Neural cell (in vitro differentiated cells): ENCODE measurements around the gene XPNPEP3. TPM values are rescaled to one million over a fixed set of nuclear protein-coding genes. Genes with fewer than 3 reads are reported as not detected.

ENCODE experiments used
- H2AFZ ChIP-seq: fragments of 200-600, 300-800 bp; sonication (generic), shearing (Covaris generic); 2 replicates; pipeline ENCODE4 v1.6.0; 2014; ENCODE audit warnings: low read depth, mild to moderate bottlenecking, antibody characterized with exemption, low read length, moderate library complexity
- H3F3A ChIP-seq: fragments of 200-600 bp; shearing (Covaris generic); 2 replicates; pipeline ENCODE4 v1.6.1; 2016; ENCODE audit warnings: mild to moderate bottlenecking, moderate library complexity, mixed read lengths, antibody characterized with exemption, low read length; ENCODE audit not compliant: insufficient read depth, poor library complexity, severe bottlenecking
- H3K27ac ChIP-seq: fragments of 200-600, 300-800 bp; sonication (generic), shearing (Covaris generic); 2 replicates; pipeline ENCODE4 v1.5.1; 2014; ENCODE audit warnings: mild to moderate bottlenecking, low read length, moderate library complexity
- H3K27me3 ChIP-seq: fragments of 300-800, 200-600 bp; sonication (generic), shearing (Covaris generic); 2 replicates; pipeline ENCODE4 v1.6.0; 2014; ENCODE audit warnings: mild to moderate bottlenecking, low read depth, low read length, moderate library complexity; ENCODE audit not compliant: insufficient read depth
- H3K36me3 ChIP-seq: fragments of 300-800, 200-600 bp; sonication (generic), shearing (Covaris generic); 2 replicates; pipeline ENCODE4 v1.5.1; 2014; ENCODE audit warnings: mild to moderate bottlenecking, antibody characterized with exemption, low read length, moderate library complexity; ENCODE audit not compliant: insufficient read depth
- H3K4me2 ChIP-seq: fragments of 300-800, 200-600 bp; sonication (generic), shearing (Covaris generic); 2 replicates; pipeline ENCODE4 v1.6.0; 2014; ENCODE audit warnings: mild to moderate bottlenecking, low read length
- H3K4me3 ChIP-seq: fragments of 300-800, 200-600 bp; sonication (generic), shearing (Covaris generic); 2 replicates; pipeline ENCODE4 v1.5.1; 2014; ENCODE audit warnings: mild to moderate bottlenecking, low read length, moderate library complexity
- H3K79me2 ChIP-seq: fragments of 200-600 bp; shearing (Covaris generic); replicated peaks from 2 replicates; pipeline ENCODE4 v1.6.0; 2014; ENCODE audit warnings: mild to moderate bottlenecking, low read length, moderate library complexity; ENCODE audit not compliant: insufficient read depth
- H3K9ac ChIP-seq: fragments of 300-800, 200-600 bp; sonication (generic), shearing (Covaris generic); 2 replicates; pipeline ENCODE4 v1.6.1; 2016; ENCODE audit warnings: mild to moderate bottlenecking, low read length, mixed read lengths
- H3K9me2 ChIP-seq: fragments of 200-600 bp; shearing (Covaris generic); 2 replicates; pipeline ENCODE4 v1.6.1; 2016; ENCODE audit warnings: mild to moderate bottlenecking, low read length, mixed read lengths; ENCODE audit not compliant: insufficient read depth
- H3K9me3 ChIP-seq: fragments of 200-600, 300-800 bp; sonication (generic), shearing (Covaris generic); 2 replicates; pipeline ENCODE4 v1.6.1; 2016; ENCODE audit warnings: mild to moderate bottlenecking, mixed run types, low read length, moderate library complexity, mixed read lengths
- H4K20me1 ChIP-seq: fragments of 200-600 bp; shearing (Covaris generic); 2 replicates; pipeline ENCODE4 v1.6.1; 2016; ENCODE audit warnings: mild to moderate bottlenecking, mixed run types; ENCODE audit not compliant: insufficient read depth
- CTCF ChIP-seq: fragments of 450-650 bp; IDR thresholded peaks from 2 replicates; pipeline ENCODE4 v1.5.1; 2014; ENCODE audit warnings: antibody characterized with exemption, mild to moderate bottlenecking, moderate library complexity; ENCODE audit not compliant: poor library complexity, severe bottlenecking
- EP300 ChIP-seq: fragments of 450-650 bp; conservative IDR thresholded peaks from 2 replicates; pipeline ENCODE4 v1.6.1; 2014; ENCODE audit warnings: antibody characterized with exemption, mild to moderate bottlenecking, moderate library complexity; ENCODE audit not compliant: poor library complexity, severe bottlenecking
- EZH2 ChIP-seq: fragments of 200-600, 300-800 bp; shearing (Covaris generic), sonication (generic); IDR thresholded peaks from 2 replicates; pipeline ENCODE4 v1.6.1; 2014; ENCODE audit warnings: antibody characterized with exemption, low read length, borderline replicate concordance, mild to moderate bottlenecking; ENCODE audit not compliant: insufficient read depth, poor library complexity, severe bottlenecking
- MXI1 ChIP-seq: fragments of 450-650 bp; conservative IDR thresholded peaks from 2 replicates; pipeline ENCODE4 v1.6.1; 2014; ENCODE audit warnings: antibody characterized with exemption, mild to moderate bottlenecking; ENCODE audit not compliant: poor library complexity, severe bottlenecking
- POLR2AphosphoS5 ChIP-seq: IDR thresholded peaks from 2 replicates; pipeline ENCODE4 v1.6.1; 2012
- RAD21 ChIP-seq: fragments of 450-650 bp; conservative IDR thresholded peaks from 2 replicates; pipeline ENCODE4 v1.6.1; 2014; ENCODE audit warnings: antibody characterized with exemption, mild to moderate bottlenecking, moderate library complexity
- REST ChIP-seq: IDR thresholded peaks from 2 replicates; pipeline ENCODE4 v1.6.1; 2012; ENCODE audit warnings: borderline replicate concordance
- SMC3 ChIP-seq: fragments of 450-650 bp; conservative IDR thresholded peaks from 2 replicates; pipeline ENCODE4 v1.6.1; 2014; ENCODE audit warnings: antibody characterized with exemption, mild to moderate bottlenecking, moderate library complexity; ENCODE audit not compliant: poor library complexity
- TAF1 ChIP-seq: IDR thresholded peaks from 2 replicates; pipeline ENCODE4 v1.6.1; 2012; ENCODE audit warnings: low read depth
- polyA plus RNA-seq: library from polyadenylated mRNA; depleted of rRNA; stranded (reverse); fragments of >200 nt; gene quantifications from 2 replicates; pipeline ENCODE4 v1.2.3, GENCODE V29; 2014

Gene XPNPEP3
- polyA plus RNA-seq, 1 donor from 2014 or later = 5.2 TPM

DNA sequence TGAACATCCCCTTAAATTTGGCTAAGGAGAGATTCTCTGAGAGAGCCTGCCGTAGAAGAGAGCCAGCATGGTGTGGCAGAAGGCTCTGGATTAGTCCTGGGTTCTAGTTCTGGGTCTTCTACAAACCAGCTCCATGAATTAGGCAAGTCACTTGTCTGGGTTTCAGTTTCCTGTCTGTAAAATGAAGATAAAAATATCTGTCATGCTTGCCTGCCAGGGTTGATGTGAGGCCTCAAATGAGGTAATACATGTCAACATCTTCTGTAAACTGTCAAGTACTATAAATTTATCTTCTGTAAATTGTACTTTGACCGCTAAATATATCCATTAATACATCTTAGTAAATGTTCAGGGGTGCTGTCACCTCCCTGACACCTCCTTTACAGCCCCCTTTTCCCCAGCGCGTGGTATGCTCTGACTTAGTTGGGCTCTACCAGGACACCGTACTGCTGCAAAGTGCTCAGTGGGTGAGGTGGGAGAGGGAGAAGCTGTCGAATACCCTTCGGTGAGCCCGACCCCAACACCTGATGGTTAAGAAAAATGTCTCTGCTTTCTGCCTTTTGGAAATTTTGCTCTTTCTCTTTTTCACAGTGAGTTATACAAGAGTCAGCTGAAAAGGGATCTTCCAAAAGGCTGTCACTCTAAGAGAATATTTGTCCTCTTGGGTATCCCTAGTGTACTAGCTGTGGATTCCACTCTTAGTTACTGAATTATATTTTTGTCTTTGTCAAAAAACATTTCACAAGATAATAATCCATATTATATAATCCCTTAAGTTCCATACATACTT, 109.2 kb downstream of the XPNPEP3 start:
- no peak overlapping the region for H2AFZ ChIP-seq
- H3K9ac ChIP-seq = no peak overlapping the region
- H3K79me2 ChIP-seq = no peaks in the 10 kb centered on the region
- H3K4me3 ChIP-seq = no peak overlapping the region
- no peak overlapping the region for H3K27ac ChIP-seq
- no peaks in the 10 kb centered on the region for H3K9me2 ChIP-seq
- TF ChIP-seq REST = no peak
- H4K20me1 ChIP-seq = no peaks in the 10 kb centered on the region
- H3K27me3 ChIP-seq = no peaks in the 10 kb centered on the region
- no peaks in the 10 kb centered on the region for H3F3A ChIP-seq
- peaks cover 7% of the 10 kb centered on the region for H3K36me3 ChIP-seq
- no peaks in the 10 kb centered on the region for H3K9me3 ChIP-seq
- no peak overlapping the region for H3K4me2 ChIP-seq

GRCh38 chr22:40966726-40967085, 109.8 kb downstream of the XPNPEP3 start:
- H2AFZ ChIP-seq = no peak overlapping the region
- no peaks in the 10 kb centered on the region for H3K9me3 ChIP-seq
- H3K9me2 ChIP-seq = no peaks in the 10 kb centered on the region
- no peaks in the 10 kb centered on the region for H3K79me2 ChIP-seq
- H3K27me3 ChIP-seq = no peaks in the 10 kb centered on the region
- no peak overlapping the region for H3K27ac ChIP-seq
- no peaks in the 10 kb centered on the region for H3F3A ChIP-seq
- no peaks in the 10 kb centered on the region for H4K20me1 ChIP-seq
- TF ChIP-seq CTCF (no peak), RAD21 (no peak), SMC3 (no peak), MXI1 (no peak), REST (no peak), POLR2AphosphoS5 (no peak), EP300 (no peak), EZH2 (no peak), TAF1 (no peak)
- H3K4me2 ChIP-seq = no peak overlapping the region
- H3K36me3 ChIP-seq = peaks cover 7% of the 10 kb centered on the region
- H3K9ac ChIP-seq = no peak overlapping the region
- H3K4me3 ChIP-seq = no peak overlapping the region
